Neutrophil (primary cell): ENCODE measurements around the gene RIPK4.
A peak's percentile ranks its signal among the peaks of the same experiment; 100 is the strongest.

Experiments used
- H3K27ac ChIP-seq: fragments of 200-600 bp; sonication (generic); 2 replicates; pipeline ENCODE4 v1.5.1; 2016; ENCODE audit warnings: mild to moderate bottlenecking, moderate library complexity
- H3K27me3 ChIP-seq: fragments of 200-600 bp; sonication (generic); 2 replicates; pipeline ENCODE4 v1.6.0; 2016; ENCODE audit warnings: mild to moderate bottlenecking
- H3K36me3 ChIP-seq: fragments of 200-600 bp; sonication (generic); 2 replicates; pipeline ENCODE4 v1.5.1; 2017
- H3K4me1 ChIP-seq, 2 experiments: fragments of 200-600 bp in 1 of 2; sonication (generic) in 1 of 2; 1 replicate in 1 of 2; 2 replicates in 1 of 2; pipeline versions ENCODE4 v1.5.1 to v1.6.1; 2013 to 2016; ENCODE audit warnings: low read depth in 1 of 2, low read length in 1 of 2, mild to moderate bottlenecking in 1 of 2, moderate library complexity in 1 of 2; ENCODE audit not compliant: control insufficient read depth in 1 of 2, insufficient read depth in 1 of 2
- H3K4me3 ChIP-seq, 2 experiments: fragments of 200-600 bp in 1 of 2; sonication (generic) in 1 of 2; 1 replicate in 1 of 2; 2 replicates in 1 of 2; pipeline ENCODE4 v1.5.1; 2013 to 2016; ENCODE audit warnings: low read depth in 1 of 2, low read length in 1 of 2, mild to moderate bottlenecking in 1 of 2, moderate library complexity in 1 of 2
- H3K9me3 ChIP-seq: fragments of 200-600 bp; sonication (generic); 2 replicates; pipeline ENCODE4 v1.5.1; 2016
- CTCF ChIP-seq: fragments of 200-600 bp; sonication (generic); IDR thresholded peaks from 2 replicates; pipeline ENCODE4 v1.5.1; 2016; ENCODE audit warnings: antibody characterized with exemption

Gene RIPK4

GRCh38 chr21:41771625-41771945 lies 4.7 kb upstream of the RIPK4 start:
- peaks cover 17 to 26% of the 10 kb centered on the region in 2 experiments for H3K4me1 ChIP-seq
- H3K36me3 ChIP-seq = no peaks in the 10 kb centered on the region
- peaks cover 98% of the 10 kb centered on the region for H3K27me3 ChIP-seq
- TF ChIP-seq CTCF = no peak
- no peak overlapping the region for H3K27ac ChIP-seq
- H3K9me3 ChIP-seq = no peaks in the 10 kb centered on the region
- no peak overlapping the region for H3K4me3 ChIP-seq

- H3K4me1 ChIP-seq = peaks cover 20 to 32% of the 10 kb centered on the region in 2 experiments
- H3K27ac ChIP-seq = no peak overlapping the region
- no peak overlapping the region for H3K4me3 ChIP-seq
- no peak for TF ChIP-seq CTCF
- peaks cover 99% of the 10 kb centered on the region for H3K27me3 ChIP-seq
- H3K9me3 ChIP-seq = no peaks in the 10 kb centered on the region
- H3K36me3 ChIP-seq = no peaks in the 10 kb centered on the region
These were observed 4.2 kb upstream of the RIPK4 start for GRCh38 chr21:41770901-41771624.

GRCh38 chr21:41769933-41770332 lies 3.1 kb upstream of the RIPK4 start:
- Histone ChIP-seq H3K4me3 (no peak overlapping the region), H3K27ac (no peak overlapping the region), H3K36me3 (no peaks in the 10 kb centered on the region), H3K27me3 (peaks cover 100% of the 10 kb centered on the region), H3K4me1 (peaks cover 20 to 41% of the 10 kb centered on the region in 2 experiments), H3K9me3 (no peaks in the 10 kb centered on the region)
- TF ChIP-seq CTCF = no peak

- Histone ChIP-seq H3K9me3 (no peaks in the 10 kb centered on the region), H3K36me3 (no peaks in the 10 kb centered on the region), H3K27me3 (peaks cover 100% of the 10 kb centered on the region), H3K4me1 (peaks cover 20 to 41% of the 10 kb centered on the region in 2 experiments), H3K4me3 (no peak overlapping the region), H3K27ac (no peak overlapping the region)
- TF ChIP-seq CTCF = no peak
These were observed 2.7 kb upstream of the RIPK4 start for GRCh38 chr21:41769521-41769920.

GRCh38 chr21:41769111-41769510 lies 2.3 kb upstream of the RIPK4 start:
- Histone ChIP-seq H3K4me3 (peak overlapping the region in 1 of 2 experiments; percentile 29), H3K27me3 (peaks cover 100% of the 10 kb centered on the region)

More at GRCh38 chr21:41769111-41769510, 2.3 kb upstream of the RIPK4 start:
- no peak for TF ChIP-seq CTCF
- Histone ChIP-seq H3K9me3 (no peaks in the 10 kb centered on the region), H3K36me3 (no peaks in the 10 kb centered on the region), H3K27ac (no peak overlapping the region), H3K4me1 (peaks cover 20 to 41% of the 10 kb centered on the region in 2 experiments)
